ENCODE measurements around the gene TGDS.

TGDS gene

DNA sequence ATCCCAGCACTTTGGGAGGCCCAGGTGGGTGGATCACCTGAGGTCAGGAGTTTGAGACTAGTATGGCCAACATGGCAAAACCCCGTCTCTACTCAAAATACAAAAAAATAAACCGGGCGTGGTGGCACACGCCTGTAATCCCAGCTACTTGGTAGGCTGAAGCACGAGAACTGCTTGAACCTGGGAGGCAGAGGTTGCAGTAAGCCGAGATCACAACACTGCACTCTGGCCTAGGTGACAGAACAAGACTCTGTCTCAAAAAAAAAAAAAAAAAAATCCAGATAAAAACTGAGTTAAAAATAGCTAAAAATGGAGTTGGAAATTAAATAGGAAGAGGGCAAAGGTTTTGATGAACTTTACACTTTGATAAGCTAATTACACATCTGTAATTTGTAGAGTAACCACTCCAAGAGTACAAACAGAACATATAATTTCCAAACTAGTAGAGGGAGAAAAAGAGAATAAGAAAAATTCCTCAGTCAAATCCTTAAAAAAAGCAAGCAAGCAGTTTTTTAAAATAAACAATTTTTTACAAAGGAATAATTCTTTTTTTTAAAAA is 10.3 kb downstream of the TGDS start:
- no peaks in the 10 kb centered on the region for H3K79me2 ChIP-seq (ENCODE audit: insufficient read depth, low read length)

DNA sequence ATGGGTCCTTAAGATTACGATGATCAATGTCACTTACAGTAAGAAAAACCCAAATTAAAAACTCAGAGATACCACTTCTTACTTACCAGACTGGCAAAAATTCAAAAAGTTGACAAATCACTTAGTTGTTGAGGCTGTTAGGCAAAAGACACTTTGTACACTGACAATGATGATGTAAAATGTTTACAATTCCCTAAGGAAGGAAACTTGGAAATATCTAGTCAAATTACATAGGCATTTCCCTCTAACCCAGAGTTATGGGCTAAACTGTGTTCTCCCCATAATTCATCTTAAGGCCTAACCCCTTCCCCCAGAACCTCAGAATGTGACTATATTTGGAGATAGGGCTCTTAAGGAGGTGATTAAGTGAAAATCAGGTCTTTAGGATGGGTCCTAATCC is 12.0 kb downstream of the TGDS start:
- H3K9me3 ChIP-seq (ENCODE audit: low read length), result no peaks in the 10 kb centered on the region
- no peaks in the 10 kb centered on the region for H3K9me2 ChIP-seq (ENCODE audit: low read depth, low read length)
- H3F3A ChIP-seq (ENCODE audit: insufficient read depth, low read length), result no peaks in the 10 kb centered on the region
- no peaks in the 10 kb centered on the region for H4K20me1 ChIP-seq (ENCODE audit: insufficient read depth, low read length)
- TF ChIP-seq EZH2 (IDR thresholded peaks at IDR 0.05; ENCODE audit: borderline replicate concordance, low read length), result no peak
- TF ChIP-seq, protein P1, sequence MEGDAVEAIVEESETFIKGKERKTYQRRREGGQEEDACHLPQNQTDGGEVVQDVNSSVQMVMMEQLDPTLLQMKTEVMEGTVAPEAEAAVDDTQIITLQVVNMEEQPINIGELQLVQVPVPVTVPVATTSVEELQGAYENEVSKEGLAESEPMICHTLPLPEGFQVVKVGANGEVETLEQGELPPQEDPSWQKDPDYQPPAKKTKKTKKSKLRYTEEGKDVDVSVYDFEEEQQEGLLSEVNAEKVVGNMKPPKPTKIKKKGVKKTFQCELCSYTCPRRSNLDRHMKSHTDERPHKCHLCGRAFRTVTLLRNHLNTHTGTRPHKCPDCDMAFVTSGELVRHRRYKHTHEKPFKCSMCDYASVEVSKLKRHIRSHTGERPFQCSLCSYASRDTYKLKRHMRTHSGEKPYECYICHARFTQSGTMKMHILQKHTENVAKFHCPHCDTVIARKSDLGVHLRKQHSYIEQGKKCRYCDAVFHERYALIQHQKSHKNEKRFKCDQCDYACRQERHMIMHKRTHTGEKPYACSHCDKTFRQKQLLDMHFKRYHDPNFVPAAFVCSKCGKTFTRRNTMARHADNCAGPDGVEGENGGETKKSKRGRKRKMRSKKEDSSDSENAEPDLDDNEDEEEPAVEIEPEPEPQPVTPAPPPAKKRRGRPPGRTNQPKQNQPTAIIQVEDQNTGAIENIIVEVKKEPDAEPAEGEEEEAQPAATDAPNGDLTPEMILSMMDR (IDR thresholded peaks at IDR 0.05; ENCODE audit: low read length), result no peak
- H3K9ac ChIP-seq (ENCODE audit: low read length), result no peak overlapping the region
- H3K4me1 ChIP-seq (ENCODE audit: insufficient read depth, low read length, severe bottlenecking), result no peaks in the 10 kb centered on the region
- peaks cover 90% of the 10 kb centered on the region for H3K36me3 ChIP-seq (ENCODE audit: insufficient read depth, low read length)
- no peaks in the 10 kb centered on the region for H3K79me2 ChIP-seq (ENCODE audit: insufficient read depth, low read length)
- H3K4me2 ChIP-seq (ENCODE audit: low read length), result no peak overlapping the region
- H2AFZ ChIP-seq (ENCODE audit: low read length), result no peak overlapping the region
- no peak overlapping the region for H3K4me3 ChIP-seq (ENCODE audit: low read depth, low read length, poor library complexity, severe bottlenecking)
- no peak overlapping the region for H3K27ac ChIP-seq (ENCODE audit: low read depth, low read length, poor library complexity, severe bottlenecking)
- H3K27me3 ChIP-seq (ENCODE audit: insufficient read depth, low read length), result no peaks in the 10 kb centered on the region

More for the DNA sequence above, 10.3 kb downstream of the TGDS start:
- H3K9me2 ChIP-seq (ENCODE audit: low read depth, low read length), result no peaks in the 10 kb centered on the region
- TF ChIP-seq, protein P1 (IDR thresholded peaks at IDR 0.05; ENCODE audit: low read length), result no peak
- TF ChIP-seq EZH2 (IDR thresholded peaks at IDR 0.05; ENCODE audit: borderline replicate concordance, low read length), result no peak
- no peaks in the 10 kb centered on the region for H4K20me1 ChIP-seq (ENCODE audit: insufficient read depth, low read length)
- no peak overlapping the region for H3K4me3 ChIP-seq (ENCODE audit: low read depth, low read length, poor library complexity, severe bottlenecking)
- no peak overlapping the region for H2AFZ ChIP-seq (ENCODE audit: low read length)
- no peak overlapping the region for H3K9ac ChIP-seq (ENCODE audit: low read length)
- no peaks in the 10 kb centered on the region for H3K9me3 ChIP-seq (ENCODE audit: low read length)
- H3K36me3 ChIP-seq (ENCODE audit: insufficient read depth, low read length), result peaks cover 85% of the 10 kb centered on the region
- H3K4me2 ChIP-seq (ENCODE audit: low read length), result no peak overlapping the region
- H3K4me1 ChIP-seq (ENCODE audit: insufficient read depth, low read length, severe bottlenecking), result no peaks in the 10 kb centered on the region
- H3F3A ChIP-seq (ENCODE audit: insufficient read depth, low read length), result no peaks in the 10 kb centered on the region; the same call in 1 of the 2 replicates
- no peak overlapping the region for H3K27ac ChIP-seq (ENCODE audit: low read depth, low read length, poor library complexity, severe bottlenecking)
- no peaks in the 10 kb centered on the region for H3K27me3 ChIP-seq (ENCODE audit: insufficient read depth, low read length)

DNA sequence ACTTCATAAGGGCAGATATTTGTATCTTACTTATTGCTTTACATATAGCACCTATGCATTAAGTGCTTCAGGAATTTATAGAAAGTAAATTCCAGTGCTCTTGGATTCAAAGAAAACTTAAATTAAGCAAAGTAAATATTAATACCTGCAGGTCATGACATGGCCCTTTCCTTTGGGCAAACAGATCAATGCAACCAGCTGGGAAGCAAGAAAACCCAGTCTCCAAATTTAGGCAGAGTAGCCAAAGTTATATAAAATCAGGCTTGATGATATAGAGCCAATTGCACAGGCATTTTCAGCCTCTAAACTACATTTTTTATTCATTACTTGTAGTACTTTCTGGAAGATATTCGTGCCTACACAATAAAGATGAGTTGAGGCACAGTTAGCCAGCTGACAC is 16.9 kb downstream of the TGDS start:
- Histone ChIP-seq H3K4me3 (ENCODE audit: low read depth, low read length, poor library complexity, severe bottlenecking) (no peak overlapping the region), H4K20me1 (ENCODE audit: insufficient read depth, low read length) (no peaks in the 10 kb centered on the region), H3K4me1 (ENCODE audit: insufficient read depth, low read length, severe bottlenecking) (no peaks in the 10 kb centered on the region), H3K9me3 (ENCODE audit: low read length) (no peaks in the 10 kb centered on the region), H3K9me2 (ENCODE audit: low read depth, low read length) (no peaks in the 10 kb centered on the region; the same call in 1 of the 2 replicates), H3K36me3 (ENCODE audit: insufficient read depth, low read length) (peaks cover 97% of the 10 kb centered on the region), H3K9ac (ENCODE audit: low read length) (no peak overlapping the region), H3K27me3 (ENCODE audit: insufficient read depth, low read length) (no peaks in the 10 kb centered on the region), H3F3A (ENCODE audit: insufficient read depth, low read length) (no peaks in the 10 kb centered on the region), H2AFZ (ENCODE audit: low read length) (no peak overlapping the region), H3K4me2 (ENCODE audit: low read length) (no peak overlapping the region), H3K27ac (ENCODE audit: low read depth, low read length, poor library complexity, severe bottlenecking) (no peak overlapping the region), H3K79me2 (ENCODE audit: insufficient read depth, low read length) (no peaks in the 10 kb centered on the region)
- TF ChIP-seq, protein P1 (IDR thresholded peaks at IDR 0.05; ENCODE audit: low read length), result no peak
- TF ChIP-seq EZH2 (IDR thresholded peaks at IDR 0.05; ENCODE audit: borderline replicate concordance, low read length), result no peak

All from OCI-LY1 (cell line).